ENCODE results near the gene FLOT2.

Gene FLOT2

GRCh38 chr17:28901866-28902818, 4.6 kb upstream of the FLOT2 start:
- Histone ChIP-seq H2AFZ (peak overlapping the region; percentile 85), H3K27me3 (ENCODE audit: control insufficient read depth, insufficient read depth, low read length) (no peaks in the 10 kb centered on the region), H3K9me3 (ENCODE audit: control insufficient read depth, low read length) (no peaks in the 10 kb centered on the region), H3K4me1 (peaks cover 4% of the 10 kb centered on the region), H3K79me2 (peaks cover 7% of the 10 kb centered on the region), H3K27ac (peak overlapping the region; percentile 72), H3K36me3 (ENCODE audit: control insufficient read depth, insufficient read depth, low read length) (no peaks in the 10 kb centered on the region), H3K9ac (peak overlapping the region; percentile 21), H3K4me2 (ENCODE audit: low read length) (peak overlapping the region; percentile 84), H3K4me3 (ENCODE audit: low read depth, low read length) (peak overlapping the region; percentile 63)
- no peak for TF ChIP-seq CTCF (IDR thresholded peaks at IDR 0.05)

- Histone ChIP-seq H3K79me2 (peaks cover 7% of the 10 kb centered on the region), H3K9ac (no peak overlapping the region), H3K36me3 (ENCODE audit: control insufficient read depth, insufficient read depth, low read length) (no peaks in the 10 kb centered on the region), H3K27ac (no peak overlapping the region), H3K9me3 (ENCODE audit: control insufficient read depth, low read length) (no peaks in the 10 kb centered on the region), H3K4me2 (ENCODE audit: low read length) (no peak overlapping the region), H3K27me3 (ENCODE audit: control insufficient read depth, insufficient read depth, low read length) (no peaks in the 10 kb centered on the region), H3K4me1 (peaks cover 4% of the 10 kb centered on the region), H3K4me3 (ENCODE audit: low read depth, low read length) (no peak overlapping the region), H2AFZ (no peak overlapping the region)
- TF ChIP-seq CTCF (IDR thresholded peaks at IDR 0.05), result no peak
These were observed 3.6 kb upstream of the FLOT2 start for GRCh38 chr17:28900986-28901726.

- H3K4me2 ChIP-seq (ENCODE audit: low read length), result no peak overlapping the region
- no peaks in the 10 kb centered on the region for H3K9me3 ChIP-seq (ENCODE audit: control insufficient read depth, low read length)
- no peak for TF ChIP-seq CTCF (IDR thresholded peaks at IDR 0.05)
- no peak overlapping the region for H3K4me3 ChIP-seq (ENCODE audit: low read depth, low read length)
- H3K79me2 ChIP-seq, result peaks cover 7% of the 10 kb centered on the region
- H3K9ac ChIP-seq, result no peak overlapping the region
- H3K27me3 ChIP-seq (ENCODE audit: control insufficient read depth, insufficient read depth, low read length), result no peaks in the 10 kb centered on the region
- H3K27ac ChIP-seq, result no peak overlapping the region
- H2AFZ ChIP-seq, result no peak overlapping the region
- H3K4me1 ChIP-seq, result peaks cover 4% of the 10 kb centered on the region
- H3K36me3 ChIP-seq (ENCODE audit: control insufficient read depth, insufficient read depth, low read length), result no peaks in the 10 kb centered on the region
These were observed 1.8 kb upstream of the FLOT2 start for GRCh38 chr17:28899212-28899815.

- Histone ChIP-seq H3K79me2 (peaks cover 7% of the 10 kb centered on the region), H3K4me3 (ENCODE audit: low read depth, low read length) (no peak overlapping the region), H3K27me3 (ENCODE audit: control insufficient read depth, insufficient read depth, low read length) (no peaks in the 10 kb centered on the region), H3K27ac (peak overlapping the region; percentile 91), H3K36me3 (ENCODE audit: control insufficient read depth, insufficient read depth, low read length) (no peaks in the 10 kb centered on the region), H2AFZ (no peak overlapping the region), H3K4me1 (peaks cover 4% of the 10 kb centered on the region), H3K9ac (no peak overlapping the region), H3K4me2 (ENCODE audit: low read length) (no peak overlapping the region), H3K9me3 (ENCODE audit: control insufficient read depth, low read length) (no peaks in the 10 kb centered on the region)
- TF ChIP-seq CTCF (IDR thresholded peaks at IDR 0.05), result no peak
These were observed 1.0 kb upstream of the FLOT2 start for GRCh38 chr17:28898527-28898955.

All from parathyroid adenoma (tissue), 2 donors.